ENCODE results near the gene SPINK8. TPM values are rescaled to one million over a fixed set of nuclear protein-coding genes. Genes with fewer than 3 reads are reported as not detected.

SPINK8 gene
- polyA plus RNA-seq, 1 donor (not counting 4 experiments of a cell fraction or from before 2014, with no cell fraction given): not detected

GRCh38 chr3:48268936-48269561, 64.4 kb downstream of the SPINK8 start:
- H3K4me3 ChIP-seq (ENCODE audit: control insufficient read depth in 2 of 3, extremely low read depth in 1 of 3, insufficient read depth in 2 of 3, low read depth in 1 of 3, low read length in 3 of 3): peak overlapping the region in 2 of 3 experiments; percentile 22 to 60
- no peak for TF ChIP-seq EZH2 (IDR thresholded peaks at IDR 0.05; ENCODE audit: low read length)
- TF ChIP-seq, protein P1, sequence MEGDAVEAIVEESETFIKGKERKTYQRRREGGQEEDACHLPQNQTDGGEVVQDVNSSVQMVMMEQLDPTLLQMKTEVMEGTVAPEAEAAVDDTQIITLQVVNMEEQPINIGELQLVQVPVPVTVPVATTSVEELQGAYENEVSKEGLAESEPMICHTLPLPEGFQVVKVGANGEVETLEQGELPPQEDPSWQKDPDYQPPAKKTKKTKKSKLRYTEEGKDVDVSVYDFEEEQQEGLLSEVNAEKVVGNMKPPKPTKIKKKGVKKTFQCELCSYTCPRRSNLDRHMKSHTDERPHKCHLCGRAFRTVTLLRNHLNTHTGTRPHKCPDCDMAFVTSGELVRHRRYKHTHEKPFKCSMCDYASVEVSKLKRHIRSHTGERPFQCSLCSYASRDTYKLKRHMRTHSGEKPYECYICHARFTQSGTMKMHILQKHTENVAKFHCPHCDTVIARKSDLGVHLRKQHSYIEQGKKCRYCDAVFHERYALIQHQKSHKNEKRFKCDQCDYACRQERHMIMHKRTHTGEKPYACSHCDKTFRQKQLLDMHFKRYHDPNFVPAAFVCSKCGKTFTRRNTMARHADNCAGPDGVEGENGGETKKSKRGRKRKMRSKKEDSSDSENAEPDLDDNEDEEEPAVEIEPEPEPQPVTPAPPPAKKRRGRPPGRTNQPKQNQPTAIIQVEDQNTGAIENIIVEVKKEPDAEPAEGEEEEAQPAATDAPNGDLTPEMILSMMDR (optimal IDR thresholded peaks at IDR 0.05 in 1 of 3, IDR thresholded peaks at IDR 0.05 in 1 of 3, conservative IDR thresholded peaks at IDR 0.05 in 1 of 3; ENCODE audit: extremely low read depth in 1 of 3, insufficient read depth in 2 of 3, low read length in 3 of 3): peak in 1 of 3 experiments; percentile 7

DNA sequence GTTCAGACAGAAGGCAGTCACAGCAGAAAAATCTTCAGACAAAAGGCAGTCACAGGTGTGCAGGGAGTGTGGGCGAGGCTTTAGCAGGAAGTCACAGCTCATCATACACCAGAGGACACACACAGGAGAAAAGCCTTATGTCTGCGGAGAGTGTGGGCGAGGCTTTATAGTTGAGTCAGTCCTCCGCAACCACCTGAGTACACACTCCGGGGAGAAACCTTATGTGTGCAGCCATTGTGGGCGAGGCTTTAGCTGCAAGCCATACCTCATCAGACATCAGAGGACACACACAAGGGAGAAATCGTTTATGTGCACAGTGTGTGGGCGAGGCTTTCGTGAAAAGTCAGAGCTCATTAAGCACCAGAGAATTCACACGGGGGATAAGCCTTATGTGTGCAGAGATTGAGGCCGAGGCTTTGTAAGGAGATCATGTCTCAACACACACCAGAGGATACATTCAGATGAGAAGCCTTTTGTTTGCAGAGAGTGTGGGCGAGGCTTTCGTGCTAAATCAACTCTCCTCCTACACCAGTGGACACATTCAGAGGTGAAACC, 65.0 kb downstream of the SPINK8 start:
- no peaks in the 10 kb centered on the region for H3K9me1 ChIP-seq (ENCODE audit: control insufficient read depth, extremely low read depth, insufficient read depth, low read length)
- H3K4me3 ChIP-seq (ENCODE audit: control insufficient read depth in 2 of 3, extremely low read depth in 1 of 3, insufficient read depth in 2 of 3, low read depth in 1 of 3, low read length in 3 of 3): peak overlapping the region in 2 of 3 experiments; percentile 22 to 60
- dilution Hi-C loops (cut with MboI; ENCODE audit: extremely low pct_ligation_motif_present, low sequenced_read_pairs): loop anchor here (25.0 kb wide), 1 partner anchor 169 kb away; the partner anchor contains the start of genes ATRIP, CCDC51, PLXNB1 and TMA7
- H3K27me3 ChIP-seq (ENCODE audit: control insufficient read depth, extremely low read depth, insufficient read depth, low read length): no peaks in the 10 kb centered on the region
- H3K9me3 ChIP-seq (ENCODE audit: control insufficient read depth, low read depth, low read length): no peaks in the 10 kb centered on the region
- peaks cover 35% of the 10 kb centered on the region for H3K4me1 ChIP-seq (ENCODE audit: control insufficient read depth, extremely low read depth, insufficient read depth, low read length)
- peak overlapping the region; percentile 97 for H3K27ac ChIP-seq (ENCODE audit: control insufficient read depth, insufficient read depth, low read length)
- peak overlapping the region; percentile 89 for H3K4me2 ChIP-seq (ENCODE audit: control insufficient read depth, extremely low read depth, insufficient read depth, low read depth, low read length)
- no peak for TF ChIP-seq EZH2 (IDR thresholded peaks at IDR 0.05; ENCODE audit: low read length)
- TF ChIP-seq, protein P1 (optimal IDR thresholded peaks at IDR 0.05 in 1 of 3, IDR thresholded peaks at IDR 0.05 in 1 of 3, conservative IDR thresholded peaks at IDR 0.05 in 1 of 3; ENCODE audit: extremely low read depth in 1 of 3, insufficient read depth in 2 of 3, low read length in 3 of 3): peak in 1 of 3 experiments; percentile 16
- peak; percentile 100 for FAIRE-seq
- H3K79me2 ChIP-seq (ENCODE audit: control insufficient read depth, insufficient read depth, low read length): no peaks in the 10 kb centered on the region
- H3K9ac ChIP-seq (ENCODE audit: control insufficient read depth, extremely low read depth, insufficient read depth, low read length): peak overlapping the region; percentile 82
- peaks cover 0 to 13% of the 10 kb centered on the region in 2 experiments for H3K36me3 ChIP-seq (ENCODE audit: control insufficient read depth in 2 of 2, extremely low read depth in 1 of 2, insufficient read depth in 2 of 2, low read length in 2 of 2)
- H2AFZ ChIP-seq (ENCODE audit: control insufficient read depth, low read length): peak overlapping the region; percentile 59
- no peaks in the 10 kb centered on the region for H4K20me1 ChIP-seq (ENCODE audit: control insufficient read depth, extremely low read depth, insufficient read depth, low read length)
- DNase-seq (ENCODE audit: low read depth, low spot score): peak; percentile 95

More at GRCh38 chr3:48268936-48269561, 64.4 kb downstream of the SPINK8 start:
- FAIRE-seq (no peak), DNase-seq (ENCODE audit: low read depth, low spot score) (no peak)
- Histone ChIP-seq H3K27me3 (ENCODE audit: control insufficient read depth, extremely low read depth, insufficient read depth, low read length) (no peaks in the 10 kb centered on the region), H2AFZ (ENCODE audit: control insufficient read depth, low read length) (peak overlapping the region; percentile 63), H3K27ac (ENCODE audit: control insufficient read depth, insufficient read depth, low read length) (peak overlapping the region; percentile 97), H3K4me1 (ENCODE audit: control insufficient read depth, extremely low read depth, insufficient read depth, low read length) (peaks cover 35% of the 10 kb centered on the region), H3K9ac (ENCODE audit: control insufficient read depth, extremely low read depth, insufficient read depth, low read length) (peak overlapping the region; percentile 82), H3K9me3 (ENCODE audit: control insufficient read depth, low read depth, low read length) (no peaks in the 10 kb centered on the region), H3K9me1 (ENCODE audit: control insufficient read depth, extremely low read depth, insufficient read depth, low read length) (no peaks in the 10 kb centered on the region), H3K4me2 (ENCODE audit: control insufficient read depth, extremely low read depth, insufficient read depth, low read depth, low read length) (peak overlapping the region; percentile 89), H3K36me3 (ENCODE audit: control insufficient read depth in 2 of 2, extremely low read depth in 1 of 2, insufficient read depth in 2 of 2, low read length in 2 of 2) (peaks cover 0 to 13% of the 10 kb centered on the region in 2 experiments), H3K79me2 (ENCODE audit: control insufficient read depth, insufficient read depth, low read length) (no peaks in the 10 kb centered on the region), H4K20me1 (ENCODE audit: control insufficient read depth, extremely low read depth, insufficient read depth, low read length) (no peaks in the 10 kb centered on the region)
- dilution Hi-C loops (cut with MboI; ENCODE audit: extremely low pct_ligation_motif_present, low sequenced_read_pairs): loop anchor here (25.0 kb wide), 1 partner anchor 168 kb away; the partner anchor contains the start of genes ATRIP, CCDC51, PLXNB1 and TMA7
